Retinal pigment epithelial cell (primary cell): ENCODE measurements around the gene METAP1.
"Not testable (repeated sequence)": the region's sequence is repeated elsewhere in the genome, so short reads cannot be mapped to it uniquely, and the experiment has no call there.

ENCODE experiments used
- DNase-seq: peaks from one replicate; pipeline ENCODE4 v3.0.0-alpha.2; 2010; ENCODE audit warnings: low read depth
- H3K4me3 ChIP-seq: 2 replicates; pipeline ENCODE4 v1.5.1; 2011; ENCODE audit warnings: mild to moderate bottlenecking, low read length, control low read depth, moderate library complexity
- CTCF ChIP-seq: conservative IDR thresholded peaks from 2 replicates; pipeline ENCODE4 v1.5.1; 2011; ENCODE audit warnings: low read depth, low read length, control low read depth, inconsistent platforms

METAP1 gene

GRCh38 chr4:98977557-98977956 lies 18.0 kb upstream of the METAP1 start:
- no peak overlapping the region for H3K4me3 ChIP-seq
- no peak for DNase-seq
- no peak for TF ChIP-seq CTCF

GRCh38 chr4:98987720-98988119 lies 7.8 kb upstream of the METAP1 start:
- no peak for DNase-seq
- no peak for TF ChIP-seq CTCF
- no peak overlapping the region for H3K4me3 ChIP-seq

GRCh38 chr4:98992835-98993234 lies 2.7 kb upstream of the METAP1 start:
- not testable (repeated sequence) for H3K4me3 ChIP-seq, DNase-seq

GRCh38 chr4:98993419-98994071 lies 2.0 kb upstream of the METAP1 start:
- TF ChIP-seq CTCF, result no peak
- no peak for DNase-seq
- no peak overlapping the region for H3K4me3 ChIP-seq

- peak overlapping the region; percentile 65 for H3K4me3 ChIP-seq
- no peak for TF ChIP-seq CTCF
- DNase-seq, result no peak
Measured at GRCh38 chr4:98994474-98995182, 893 bp upstream of the METAP1 start.

GRCh38 chr4:98996056-98996764 lies 689 bp downstream of the METAP1 start:
- peak overlapping the region; percentile 90 for H3K4me3 ChIP-seq
- TF ChIP-seq CTCF, result no peak
- peak; percentile 4 for DNase-seq

- DNase-seq, result peak; percentile 3
- TF ChIP-seq CTCF, result no peak
Measured at GRCh38 chr4:98996765-98997068, 1.2 kb downstream of the METAP1 start.

More at GRCh38 chr4:98996765-98997068, 1.2 kb downstream of the METAP1 start:
- peak overlapping the region; percentile 90 for H3K4me3 ChIP-seq
